Activated T-cell treated with anti-CD3 and anti-CD28 coated beads for 4 hours (primary cell): ENCODE data around the gene IFRD1.
"Not testable (repeated sequence)": the region's sequence is repeated elsewhere in the genome, so short reads cannot be mapped to it uniquely, and the experiment has no call there.

Source experiments
- DNase-seq: peaks from one replicate; pipeline ENCODE4 v3.0.0-alpha.2; 2020

IFRD1 gene

DNA sequence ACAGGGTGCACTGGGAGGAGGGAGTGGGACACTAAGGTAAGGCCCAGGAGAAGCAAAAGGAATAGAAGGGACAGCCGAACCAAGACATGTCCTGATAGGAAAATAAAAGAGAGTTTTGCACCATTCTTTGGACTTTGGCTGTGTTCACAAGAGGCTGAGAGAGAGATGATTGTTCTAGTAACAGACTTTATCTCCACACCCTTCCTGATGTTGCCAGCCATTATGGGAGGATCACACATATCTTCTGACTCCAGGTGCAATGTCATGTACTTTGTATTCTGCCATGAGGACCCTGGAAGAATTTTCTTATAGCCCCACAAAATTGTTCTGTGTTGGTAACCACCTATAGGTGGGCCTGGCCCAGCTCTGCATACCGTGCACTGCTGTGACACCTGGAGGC, 41.9 kb downstream of the IFRD1 start:
- DNase-seq, result no peak

GRCh38 chr7:112494656-112495055, 44.4 kb downstream of the IFRD1 start:
- no peak for DNase-seq

GRCh38 chr7:112495156-112495788, 45.0 kb downstream of the IFRD1 start:
- no peak for DNase-seq

DNA sequence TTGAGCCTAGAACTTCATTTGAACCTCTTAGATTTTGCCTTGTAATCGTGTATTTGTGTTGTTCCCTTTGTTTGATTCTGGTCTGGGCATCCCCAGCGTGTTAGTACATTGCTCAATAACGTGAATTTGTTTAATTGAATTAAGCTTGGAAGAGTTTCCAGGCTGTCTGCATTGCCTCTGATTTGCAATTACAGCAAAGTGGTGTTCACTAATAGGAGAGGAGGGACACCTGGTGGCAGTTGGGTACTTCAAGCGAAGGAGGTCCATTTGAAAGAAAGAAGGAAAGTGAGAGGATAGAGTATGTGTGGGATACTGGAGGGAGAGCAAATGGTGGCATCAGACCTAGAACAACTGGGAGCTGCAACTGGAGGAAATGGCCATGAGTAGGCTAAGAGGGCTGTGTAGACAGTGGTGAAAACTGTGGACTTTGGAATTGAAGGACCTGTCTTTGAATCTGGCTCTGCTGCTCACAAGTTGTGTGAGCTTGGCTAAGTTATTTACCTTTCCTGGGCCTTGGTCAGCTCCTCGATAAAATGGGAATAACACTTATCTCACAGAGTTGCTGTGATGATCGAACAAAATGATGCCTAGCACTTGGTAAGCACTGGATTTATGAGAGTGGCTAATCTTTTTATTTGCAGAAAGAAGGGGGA, 45.7 kb downstream of the IFRD1 start:
- peak; percentile 29 for DNase-seq

DNA sequence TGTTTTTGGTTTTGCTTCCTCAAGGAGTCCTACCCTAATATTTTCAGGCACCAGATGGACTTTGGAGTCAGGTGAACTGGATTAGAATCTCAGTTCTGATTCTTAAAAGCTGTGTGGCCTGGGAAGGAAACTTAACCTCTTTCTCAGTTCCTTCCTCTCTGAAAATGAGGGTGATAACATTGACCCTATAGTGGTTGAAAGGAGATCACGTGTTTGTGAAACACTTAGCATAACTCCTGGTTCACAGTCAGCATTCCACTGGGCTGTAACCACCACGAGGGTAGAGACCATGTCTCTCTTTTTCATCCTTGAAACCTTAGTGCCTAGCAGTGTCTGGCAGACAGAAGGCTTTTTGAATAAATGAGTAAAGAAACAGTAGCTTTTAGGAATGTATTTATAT, 47.2 kb downstream of the IFRD1 start:
- no peak for DNase-seq

DNA sequence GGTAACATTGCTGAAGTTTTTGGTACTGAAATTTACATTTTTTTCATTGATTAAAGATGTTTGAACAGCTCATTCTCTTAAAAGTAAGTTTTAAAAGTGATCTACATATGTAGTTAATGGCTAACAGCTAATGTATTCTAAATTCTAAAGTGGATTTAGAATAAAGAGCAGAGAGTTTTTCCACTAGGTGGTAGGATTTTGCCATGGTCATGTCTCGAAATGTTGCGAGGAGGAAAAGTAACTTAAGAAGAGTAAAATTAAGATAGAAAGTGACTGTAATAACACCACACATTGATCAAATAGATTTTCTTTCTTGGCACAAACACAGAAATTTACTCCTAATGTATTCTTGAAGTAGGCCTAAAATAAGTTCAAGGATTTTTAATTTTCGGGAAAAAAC, 50.4 kb downstream of the IFRD1 start:
- no peak for DNase-seq

DNA sequence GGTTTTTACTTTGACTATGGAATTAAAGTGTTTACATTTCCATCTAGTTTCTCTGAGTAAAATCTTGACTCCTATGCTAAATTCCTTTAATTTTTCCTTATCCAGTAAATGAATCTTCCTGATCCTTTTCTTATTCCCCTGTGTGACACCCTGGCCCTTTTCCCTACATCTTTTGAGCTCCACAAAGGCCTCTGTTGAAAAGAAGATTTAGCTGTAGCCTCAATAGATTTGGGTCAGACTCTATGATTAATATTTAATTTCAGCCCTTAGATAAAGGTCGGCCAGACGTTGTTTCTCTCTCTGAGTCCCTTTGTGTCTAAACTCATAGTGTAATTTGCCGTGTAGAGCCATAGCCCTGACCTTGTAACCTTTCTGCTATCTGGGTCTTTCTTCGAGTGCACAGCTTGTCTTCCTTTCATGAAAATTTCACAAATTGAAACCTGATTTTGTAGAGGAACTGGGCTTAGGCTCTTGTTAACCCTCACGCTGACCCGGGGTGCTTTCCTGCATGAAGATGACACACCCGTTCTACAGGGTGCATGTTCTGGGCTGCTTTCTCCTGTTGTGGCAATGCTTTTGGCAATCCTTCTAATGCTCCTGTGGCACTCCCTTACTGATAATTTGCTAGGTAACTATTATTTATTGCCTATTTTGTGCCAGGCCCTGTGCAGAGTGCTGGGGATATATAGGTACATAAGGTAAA, 51.7 kb downstream of the IFRD1 start:
- no peak for DNase-seq

DNA sequence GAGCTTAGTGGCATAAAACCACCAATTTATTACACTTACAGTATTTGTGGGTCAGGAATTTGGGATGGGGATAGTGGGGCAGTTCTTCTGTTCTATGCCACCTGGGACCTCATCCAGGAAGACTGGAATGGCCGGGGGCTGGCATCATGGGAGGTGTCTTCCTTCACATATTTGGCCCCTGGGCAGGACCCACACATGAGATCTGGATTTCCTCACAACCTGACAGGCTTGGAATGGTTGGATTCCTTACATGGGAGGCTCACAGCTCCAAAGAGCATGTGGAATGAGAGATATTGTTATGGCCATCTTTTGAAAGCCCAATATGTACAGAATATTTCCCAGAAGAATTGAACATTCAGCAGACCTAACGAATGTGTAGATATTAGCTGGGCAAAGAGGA, 52.4 kb downstream of the IFRD1 start:
- no peak for DNase-seq

- DNase-seq, result no peak
Observed at GRCh38 chr7:112503361-112503972, 53.2 kb downstream of the IFRD1 start.

DNA sequence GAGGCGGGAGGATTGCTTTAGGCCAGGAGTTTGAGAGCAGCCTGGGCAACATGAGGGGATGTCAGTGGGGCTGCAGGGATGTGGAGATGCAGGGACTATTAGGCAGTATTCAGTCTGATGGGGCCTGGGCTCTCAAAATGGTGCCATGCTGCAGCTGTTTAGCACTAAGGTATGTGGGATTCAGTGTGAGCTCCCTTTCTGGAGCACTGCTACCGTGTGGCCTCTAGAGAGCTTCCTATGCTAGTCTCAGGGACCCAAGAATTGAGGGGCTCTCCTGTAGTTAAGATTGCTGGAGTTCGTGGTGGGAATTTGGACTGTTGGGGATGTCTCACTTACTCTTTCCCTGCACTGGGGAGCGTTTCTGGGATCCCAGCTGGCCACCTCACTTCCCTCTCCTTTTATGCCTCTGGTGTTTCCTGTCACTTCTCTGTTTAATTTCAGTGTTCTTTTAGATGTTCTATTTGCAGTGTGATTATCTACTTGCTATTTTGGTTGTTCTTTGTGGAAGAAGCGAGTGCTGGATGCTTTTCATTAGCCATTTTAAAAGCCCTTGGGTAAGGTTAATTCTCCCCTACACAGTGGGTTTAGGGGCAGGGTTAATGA, 53.9 kb downstream of the IFRD1 start:
- no peak for DNase-seq

- DNase-seq, result no peak
Observed at GRCh38 chr7:112505495-112505894, 55.2 kb downstream of the IFRD1 start.

DNA sequence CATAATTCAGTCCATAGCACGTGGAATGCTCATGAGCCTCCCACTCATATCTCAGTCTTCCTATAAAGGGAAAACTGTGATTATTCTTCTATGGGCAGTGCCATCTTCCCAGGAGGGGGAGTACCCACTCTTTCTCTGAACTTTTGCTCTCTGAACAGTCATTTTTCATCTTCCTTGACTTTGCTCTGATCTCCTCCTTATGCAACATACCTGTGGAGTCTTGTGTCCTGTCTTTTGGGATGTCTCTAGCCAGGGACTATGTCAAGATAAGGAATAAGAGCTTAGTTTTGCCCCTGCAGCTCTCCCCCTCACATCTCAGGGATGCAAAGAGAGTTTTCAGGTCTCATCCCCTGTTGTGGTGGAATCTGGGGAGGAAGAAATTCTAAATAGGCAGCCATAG, 58.1 kb downstream of the IFRD1 start:
- no peak for DNase-seq

GRCh38 chr7:112509402-112509801, 59.1 kb downstream of the IFRD1 start:
- no peak for DNase-seq

DNA sequence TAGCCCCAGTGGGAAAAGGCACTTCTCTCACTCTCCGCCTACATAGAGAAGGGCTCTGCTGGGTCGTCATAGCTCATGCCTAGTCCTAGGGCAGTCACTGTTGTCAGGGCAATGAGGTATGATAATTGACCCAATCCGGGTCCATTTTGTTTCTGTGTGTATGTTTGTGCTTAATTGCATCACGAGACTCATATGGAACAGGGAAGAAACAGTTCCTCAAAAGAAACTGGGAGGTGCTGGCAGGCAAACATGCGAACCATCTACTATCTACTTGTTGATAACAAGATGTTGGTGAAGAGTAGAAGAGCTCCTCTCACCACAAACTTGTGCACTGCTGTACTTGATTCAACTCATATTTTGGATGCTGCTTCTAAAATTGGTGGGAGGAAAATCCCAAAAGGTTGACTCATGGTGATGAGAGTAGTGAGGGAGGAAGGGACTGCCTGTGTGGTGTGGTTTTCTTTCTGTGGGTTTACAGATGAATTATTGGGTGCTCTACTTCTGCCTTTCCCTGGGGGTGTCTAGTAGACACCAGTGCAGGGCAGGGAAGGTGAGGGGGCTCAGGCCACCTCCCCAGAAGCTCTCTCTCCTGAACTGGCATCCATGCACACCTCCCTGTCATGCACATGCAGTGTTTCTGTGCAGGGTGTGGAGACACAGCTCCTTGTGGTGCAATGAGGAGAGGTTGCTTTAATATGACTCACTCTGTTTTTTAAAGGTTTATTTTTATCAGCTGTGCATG, 59.9 kb downstream of the IFRD1 start:
- no peak for DNase-seq

- DNase-seq, result no peak
Observed at GRCh38 chr7:112510743-112511110, 60.5 kb downstream of the IFRD1 start.

DNA sequence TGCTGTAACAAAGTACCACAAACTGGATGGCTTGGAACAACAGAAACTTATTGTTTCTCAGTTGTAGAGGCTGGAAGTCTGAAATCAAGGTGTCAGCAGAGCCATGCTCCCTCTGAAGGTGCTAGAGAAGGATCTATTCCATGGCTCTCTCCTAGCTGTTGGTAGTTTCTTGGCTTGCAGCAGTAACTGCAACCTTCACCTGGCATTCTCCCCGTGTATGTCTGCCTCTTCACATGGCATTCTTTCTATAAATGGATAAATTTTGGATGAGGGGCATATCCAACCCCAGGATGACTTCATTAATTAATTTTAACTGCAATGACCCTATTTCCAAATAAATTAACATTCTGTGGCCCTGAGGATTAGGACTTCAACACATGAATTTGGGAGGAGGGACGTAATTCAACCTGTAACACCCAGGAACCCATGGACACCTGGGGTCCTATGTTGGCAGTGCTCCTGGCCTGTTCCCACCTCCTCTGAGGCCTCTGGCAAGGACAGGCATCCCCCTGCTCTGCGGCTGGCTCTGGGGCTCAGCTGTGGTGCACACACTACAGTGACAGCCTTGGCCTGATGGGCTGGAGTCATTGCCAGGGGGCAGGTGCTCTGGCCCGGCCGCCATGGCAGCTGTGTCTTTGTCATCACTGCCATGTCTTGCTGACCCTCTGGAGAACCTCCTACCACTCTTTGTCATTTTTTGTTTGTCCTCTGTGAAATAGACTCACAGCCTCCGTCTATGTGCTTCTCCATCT, 61.4 kb downstream of the IFRD1 start:
- no peak for DNase-seq

DNA sequence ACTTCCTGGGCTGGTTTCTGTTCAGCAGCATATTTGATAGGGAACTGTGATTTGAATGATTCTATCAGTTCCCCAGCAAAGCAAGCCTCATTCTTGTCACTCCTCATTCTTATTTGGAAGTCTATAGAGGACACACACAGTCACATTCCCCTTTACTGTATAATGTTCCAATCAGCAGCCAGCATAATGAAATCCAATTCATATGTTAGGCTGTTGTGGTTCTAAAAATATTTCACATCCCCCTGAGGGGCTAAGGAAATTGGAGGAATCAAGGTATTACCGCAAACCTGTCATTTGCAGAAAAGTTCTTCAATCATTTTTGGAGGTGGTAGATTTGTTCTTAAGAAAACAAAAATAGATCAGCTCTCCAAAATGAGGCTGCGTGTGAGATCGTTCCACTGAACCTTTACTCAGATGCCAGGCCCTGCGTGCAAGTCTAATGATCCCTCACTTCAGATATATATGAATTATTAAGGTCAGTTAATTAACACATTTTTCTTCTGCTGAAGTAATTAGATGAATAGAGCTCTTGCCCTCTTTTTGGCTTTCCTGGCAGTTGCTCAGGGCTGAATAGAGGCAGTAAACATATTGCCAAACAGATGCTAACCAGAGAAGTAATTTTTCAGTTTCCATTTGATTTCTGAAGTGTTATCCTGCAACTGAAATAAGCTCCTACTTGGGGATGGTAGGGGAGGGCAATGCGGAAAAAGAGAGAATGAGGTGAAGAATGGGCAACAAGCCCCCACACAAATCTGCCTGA, 62.4 kb downstream of the IFRD1 start:
- no peak for DNase-seq

DNA sequence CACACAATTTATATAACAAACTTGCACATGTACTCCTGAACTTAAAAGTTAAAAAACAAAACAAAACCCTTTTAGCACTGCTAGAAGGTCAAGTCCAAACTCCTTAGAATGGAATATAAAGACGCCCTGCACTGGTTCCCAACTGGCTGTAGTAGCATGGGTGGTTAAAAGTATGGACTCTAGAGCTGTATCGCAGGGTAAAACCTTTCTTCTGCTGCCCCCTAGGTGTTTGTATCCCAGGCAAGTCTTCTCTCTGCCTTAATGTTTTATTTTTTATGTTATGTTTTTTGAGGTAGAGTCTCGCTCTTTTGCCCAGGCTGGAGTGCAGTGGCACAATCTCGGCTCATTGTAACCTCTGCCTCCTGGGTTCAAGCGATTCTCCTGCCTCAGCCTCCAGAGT, 65.7 kb downstream of the IFRD1 start:
- DNase-seq, result no peak

- not testable (repeated sequence) for DNase-seq
Observed at GRCh38 chr7:112516418-112516817, 66.2 kb downstream of the IFRD1 start.

GRCh38 chr7:112517487-112517886, 67.2 kb downstream of the IFRD1 start:
- DNase-seq, result no peak

- no peak for DNase-seq
Observed at GRCh38 chr7:112520787-112521186, 70.5 kb downstream of the IFRD1 start.
